Parathyroid adenoma (tissue), 2 donors: ENCODE results near the gene ATP13A3.

Experiments
- H2AFZ ChIP-seq: fragments of 300-600 bp; sonication (generic); one replicate; pipeline ENCODE4 v1.7.0; 2017; ENCODE audit warnings: antibody characterized with exemption, mild to moderate bottlenecking
- H3K27ac ChIP-seq: fragments of 300-600 bp; sonication (generic); one replicate; pipeline ENCODE4 v1.7.0; 2017
- H3K27me3 ChIP-seq: fragments of 300-600 bp; sonication (generic); one replicate; pipeline ENCODE4 v1.7.0; 2017; ENCODE audit warnings: low read length; ENCODE audit not compliant: control insufficient read depth, insufficient read depth
- H3K36me3 ChIP-seq: fragments of 300-600 bp; sonication (generic); one replicate; pipeline ENCODE4 v1.7.0; 2017; ENCODE audit warnings: low read length; ENCODE audit not compliant: control insufficient read depth, insufficient read depth
- H3K4me1 ChIP-seq: fragments of 300-600 bp; sonication (generic); one replicate; pipeline ENCODE4 v1.7.0; 2017; ENCODE audit warnings: control low read depth
- H3K4me2 ChIP-seq: fragments of 300-600 bp; sonication (generic); one replicate; pipeline ENCODE4 v1.7.0; 2017; ENCODE audit warnings: low read length
- H3K4me3 ChIP-seq: fragments of 300-600 bp; sonication (generic); one replicate; pipeline ENCODE4 v1.7.0; 2017; ENCODE audit warnings: low read depth, low read length
- H3K79me2 ChIP-seq: fragments of 300-600 bp; sonication (generic); one replicate; pipeline ENCODE4 v1.7.0; 2017; ENCODE audit warnings: control low read depth
- H3K9ac ChIP-seq: fragments of 300-600 bp; sonication (generic); one replicate; pipeline ENCODE4 v1.7.0; 2017; ENCODE audit warnings: mild to moderate bottlenecking
- H3K9me3 ChIP-seq: fragments of 300-600 bp; sonication (generic); one replicate; pipeline ENCODE4 v1.7.0; 2017; ENCODE audit warnings: low read length; ENCODE audit not compliant: control insufficient read depth
- CTCF ChIP-seq: fragments of 300-600 bp; sonication (generic); IDR thresholded peaks from one replicate; pipeline ENCODE4 v1.7.0; 2017; ENCODE audit warnings: antibody characterized with exemption, mild to moderate bottlenecking
- donor health status: primary hyperparathyroidism.

The ATP13A3 gene

GRCh38 chr3:194364652-194365434, 122.0 kb downstream of the ATP13A3 start:
- no peaks in the 10 kb centered on the region for H3K79me2 ChIP-seq
- H3K9ac ChIP-seq, result no peak overlapping the region
- no peak overlapping the region for H3K4me2 ChIP-seq
- no peaks in the 10 kb centered on the region for H3K27me3 ChIP-seq
- no peaks in the 10 kb centered on the region for H3K36me3 ChIP-seq
- H3K4me1 ChIP-seq, result no peaks in the 10 kb centered on the region
- H2AFZ ChIP-seq, result no peak overlapping the region
- TF ChIP-seq CTCF, result no peak
- no peak overlapping the region for H3K4me3 ChIP-seq
- no peaks in the 10 kb centered on the region for H3K9me3 ChIP-seq
- H3K27ac ChIP-seq, result no peak overlapping the region

DNA sequence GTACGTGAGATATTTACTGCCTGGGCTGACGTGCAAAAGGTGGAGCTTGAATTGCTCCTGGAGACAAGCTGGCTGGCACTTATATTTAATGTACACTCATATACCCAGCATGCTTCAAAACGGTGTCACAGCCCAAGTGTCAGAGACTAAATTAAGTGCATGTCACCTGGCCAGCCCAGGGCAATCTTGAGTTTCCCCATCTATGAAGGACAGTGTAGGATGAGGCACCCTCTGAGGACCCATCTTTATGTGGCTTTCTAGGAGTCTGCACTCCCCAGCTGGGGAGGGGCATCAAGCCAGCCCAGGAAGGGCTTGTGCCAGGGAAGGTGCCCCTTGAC, 122.5 kb downstream of the ATP13A3 start:
- no peak overlapping the region for H3K4me3 ChIP-seq
- TF ChIP-seq CTCF, result no peak
- H2AFZ ChIP-seq, result no peak overlapping the region
- no peak overlapping the region for H3K27ac ChIP-seq
- H3K9ac ChIP-seq, result no peak overlapping the region
- H3K4me1 ChIP-seq, result no peaks in the 10 kb centered on the region
- no peak overlapping the region for H3K4me2 ChIP-seq
- no peaks in the 10 kb centered on the region for H3K79me2 ChIP-seq
- no peaks in the 10 kb centered on the region for H3K36me3 ChIP-seq
- no peaks in the 10 kb centered on the region for H3K9me3 ChIP-seq
- H3K27me3 ChIP-seq, result no peaks in the 10 kb centered on the region

GRCh38 chr3:194360568-194360967, 126.2 kb downstream of the ATP13A3 start:
- Histone ChIP-seq H3K27me3 (no peaks in the 10 kb centered on the region), H3K4me3 (no peak overlapping the region), H2AFZ (no peak overlapping the region), H3K4me1 (no peaks in the 10 kb centered on the region), H3K9me3 (no peaks in the 10 kb centered on the region), H3K27ac (no peak overlapping the region), H3K9ac (no peak overlapping the region), H3K36me3 (no peaks in the 10 kb centered on the region), H3K4me2 (no peak overlapping the region), H3K79me2 (no peaks in the 10 kb centered on the region)
- no peak for TF ChIP-seq CTCF

GRCh38 chr3:194357681-194358080, 129.1 kb downstream of the ATP13A3 start:
- H3K79me2 ChIP-seq, result no peaks in the 10 kb centered on the region
- no peak overlapping the region for H3K9ac ChIP-seq
- no peaks in the 10 kb centered on the region for H3K27me3 ChIP-seq
- H3K27ac ChIP-seq, result no peak overlapping the region
- H3K9me3 ChIP-seq, result no peaks in the 10 kb centered on the region
- no peak overlapping the region for H3K4me3 ChIP-seq
- no peaks in the 10 kb centered on the region for H3K36me3 ChIP-seq
- H3K4me1 ChIP-seq, result no peaks in the 10 kb centered on the region
- no peak overlapping the region for H2AFZ ChIP-seq
- TF ChIP-seq CTCF, result no peak
- H3K4me2 ChIP-seq, result no peak overlapping the region

GRCh38 chr3:194355379-194355778, 131.4 kb downstream of the ATP13A3 start:
- no peak for TF ChIP-seq CTCF
- Histone ChIP-seq H3K4me2 (no peak overlapping the region), H3K4me3 (no peak overlapping the region), H3K9me3 (no peaks in the 10 kb centered on the region), H3K27me3 (no peaks in the 10 kb centered on the region), H3K9ac (no peak overlapping the region), H3K4me1 (no peaks in the 10 kb centered on the region), H3K27ac (no peak overlapping the region), H2AFZ (no peak overlapping the region), H3K79me2 (no peaks in the 10 kb centered on the region), H3K36me3 (no peaks in the 10 kb centered on the region)
